GM23338 (cell line): ENCODE measurements around the gene MSH2. TPM values are rescaled to one million over a fixed set of nuclear protein-coding genes. Genes with fewer than 3 reads are reported as not detected.

Source experiments
- ATAC-seq: fragments of 200-7000 bp; cut with Tn5 transposase; 3 replicates; pipeline ENCODE4 v1.9.1; 2020
- DNase-seq: peaks from one replicate; pipeline ENCODE4 v3.0.0-alpha.2; 2015; ENCODE audit warnings: low spot score
- H2AFZ ChIP-seq: fragments of 200-600 bp; sonication (generic); 2 replicates; pipeline ENCODE4 v1.8.0; 2016; ENCODE audit warnings: antibody characterized with exemption, mild to moderate bottlenecking, moderate library complexity
- H3F3A ChIP-seq: fragments of 200-600 bp; sonication (generic); replicated peaks from 2 replicates; pipeline ENCODE4 v1.8.0; 2017; ENCODE audit warnings: antibody characterized with exemption, mixed run types, low read depth
- H3K27ac ChIP-seq: fragments of 200-600 bp; sonication (generic); 2 replicates; pipeline ENCODE4 v1.6.1; 2016; ENCODE audit warnings: low read depth
- H3K27me3 ChIP-seq: fragments of 200-600 bp; sonication (generic); 2 replicates; pipeline ENCODE4 v1.8.0; 2016; ENCODE audit warnings: mild to moderate bottlenecking, mixed run types, moderate library complexity; ENCODE audit not compliant: insufficient read depth
- H3K36me3 ChIP-seq: fragments of 200-600 bp; sonication (generic); 2 replicates; pipeline ENCODE4 v1.8.0; 2016; ENCODE audit warnings: mild to moderate bottlenecking; ENCODE audit not compliant: insufficient read depth
- H3K4me1 ChIP-seq: fragments of 200-600 bp; sonication (generic); 2 replicates; pipeline ENCODE4 v1.8.0; 2016; ENCODE audit warnings: mild to moderate bottlenecking, moderate library complexity; ENCODE audit not compliant: insufficient read depth
- H3K4me2 ChIP-seq: fragments of 200-600 bp; sonication (generic); 2 replicates; pipeline ENCODE4 v1.7.1; 2017; ENCODE audit warnings: mixed run types
- H3K4me3 ChIP-seq: fragments of 200-600 bp; sonication (generic); 2 replicates; pipeline ENCODE4 v1.6.1; 2016; ENCODE audit warnings: mixed run types
- H3K79me2 ChIP-seq: fragments of 200-600 bp; sonication (generic); replicated peaks from 2 replicates; pipeline ENCODE4 v1.8.0; 2017; ENCODE audit warnings: mild to moderate bottlenecking; ENCODE audit not compliant: insufficient read depth
- H3K9me2 ChIP-seq: fragments of 200-600 bp; sonication (generic); 2 replicates; pipeline ENCODE4 v1.8.0; 2017; ENCODE audit not compliant: insufficient read depth
- H4K20me1 ChIP-seq: fragments of 200-600 bp; sonication (generic); replicated peaks from 2 replicates; pipeline ENCODE4 v1.8.0; 2017; ENCODE audit warnings: mild to moderate bottlenecking; ENCODE audit not compliant: insufficient read depth
- H3K27ac Mint-ChIP-seq: 2 replicates; pipeline ENCODE4 v1.8.0; 2020; ENCODE audit warnings: inconsistent platforms, mild to moderate bottlenecking, moderate library complexity, mixed read lengths
- H3K27me3 Mint-ChIP-seq: 3 replicates; pipeline ENCODE4 v1.8.0; 2022; ENCODE audit warnings: low read depth, mild to moderate bottlenecking, moderate library complexity, mixed read lengths, inconsistent platforms; ENCODE audit not compliant: insufficient read depth, poor library complexity
- H3K36me3 Mint-ChIP-seq: 3 replicates; pipeline ENCODE4 v1.8.0; 2021; ENCODE audit warnings: low read depth, mild to moderate bottlenecking, inconsistent platforms, moderate library complexity, mixed read lengths
- H3K4me1 Mint-ChIP-seq: 3 replicates; pipeline ENCODE4 v1.8.0; 2020; ENCODE audit warnings: mild to moderate bottlenecking, inconsistent platforms, mixed read lengths
- H3K4me3 Mint-ChIP-seq: 3 replicates; pipeline ENCODE4 v1.8.0; 2021; ENCODE audit warnings: moderate library complexity, mild to moderate bottlenecking, inconsistent platforms, mixed read lengths
- H3K9me3 Mint-ChIP-seq: 3 replicates; pipeline ENCODE4 v1.8.0; 2020; ENCODE audit warnings: moderate library complexity, mild to moderate bottlenecking, inconsistent platforms, mixed read lengths
- CREB1 ChIP-seq: fragments of 250-450 bp; sonication (Bioruptor Pico); IDR thresholded peaks from 2 replicates; pipeline ENCODE4 v1.5.0; 2020; ENCODE audit warnings: low read depth, mild to moderate bottlenecking, moderate library complexity
- CTCF ChIP-seq, 2 experiments: fragments of 200-600 bp in 1 of 2; sonication (generic) in 1 of 2; conservative IDR thresholded peaks; 2 replicates each; pipeline versions ENCODE4 v1.5.1 to v1.6.1; 2016 to 2017; ENCODE audit warnings: antibody characterized with exemption in 2 of 2, low read depth in 2 of 2, mild to moderate bottlenecking in 2 of 2, moderate library complexity in 1 of 2
- EZH2 ChIP-seq: fragments of 200-600 bp; sonication (generic); IDR thresholded peaks from one replicate; pipeline ENCODE4 v1.8.0; 2017; ENCODE audit warnings: antibody characterized with exemption, mild to moderate bottlenecking, low read depth; ENCODE audit not compliant: unreplicated experiment
- EZH2phosphoT487 ChIP-seq: fragments of 200-600 bp; sonication (generic); IDR thresholded peaks from one replicate; pipeline ENCODE4 v1.8.1; 2018; ENCODE audit warnings: antibody characterized with exemption; ENCODE audit not compliant: unreplicated experiment
- JUNB ChIP-seq: IDR thresholded peaks from one replicate; pipeline ENCODE4 v1.6.1; 2016; ENCODE audit warnings: antibody characterized with exemption; ENCODE audit not compliant: unreplicated experiment
- NANOG ChIP-seq: IDR thresholded peaks from 2 replicates; pipeline ENCODE4 v1.6.1; 2016; ENCODE audit warnings: antibody characterized with exemption, borderline replicate concordance
- POLR2AphosphoS5 ChIP-seq: IDR thresholded peaks from 2 replicates; pipeline ENCODE4 v1.6.1; 2016; ENCODE audit warnings: antibody characterized with exemption, low read depth
- REST ChIP-seq: IDR thresholded peaks from one replicate; pipeline ENCODE4 v1.6.1; 2018; ENCODE audit warnings: antibody characterized with exemption; ENCODE audit not compliant: unreplicated experiment
- STAT1 ChIP-seq: IDR thresholded peaks from one replicate; pipeline ENCODE4 v1.6.1; 2016; ENCODE audit warnings: antibody characterized with exemption; ENCODE audit not compliant: unreplicated experiment
- ZNF114 ChIP-seq: fragments of 250-450 bp; sonication (Bioruptor Pico); IDR thresholded peaks from 2 replicates; pipeline ENCODE4 v1.5.0; 2020; ENCODE audit warnings: mild to moderate bottlenecking, moderate library complexity
- ZNF331 ChIP-seq: fragments of 250-450 bp; sonication (Bioruptor Pico); IDR thresholded peaks from 2 replicates; pipeline ENCODE4 v1.5.0; 2020; ENCODE audit warnings: low read depth, mild to moderate bottlenecking, moderate library complexity
- polyA plus RNA-seq: library from polyadenylated mRNA; unstranded; fragments of >200 nt; fragmentation: Nextera tagmentation; extraction: Ambion mirVana; gene quantifications from 2 replicates; pipeline ENCODE4 v1.2.1, GENCODE V29; 2016
- total RNA-seq: library from RNA; depleted of rRNA; stranded (reverse); fragments of >200 nt; shearing (Covaris generic); gene quantifications from 2 replicates; pipeline ENCODE4 v1.2.3, GENCODE V29; 2014
- TF ChIP-seq, protein P1 (sequence below): fragments of 250-450 bp; sonication (Bioruptor Pico); IDR thresholded peaks from 2 replicates; pipeline ENCODE4 v1.5.0; 2020; ENCODE audit warnings: mild to moderate bottlenecking, moderate library complexity
- TF ChIP-seq, protein P2 (sequence below): IDR thresholded peaks from 2 replicates; pipeline ENCODE4 v1.6.1; 2016; ENCODE audit warnings: antibody characterized with exemption

The MSH2 gene
- total and polyA plus RNA-seq, 2 experiments from 2014 or later = 156 to 249 TPM

GRCh38 chr2:47487498-47487875 lies 84.5 kb downstream of the MSH2 start:
- no peaks in the 10 kb centered on the region; the same call in 1 of the 2 replicates for H3K79me2 ChIP-seq
- TF ChIP-seq CREB1 (CRISPR knock-in tag) = no peak
- no peak for TF ChIP-seq CTCF (conservative IDR thresholded peaks at IDR 0.05; ENCODE audit: low read depth in 2 of 2)
- TF ChIP-seq POLR2AphosphoS5 = no peak
- no peak for TF ChIP-seq EZH2phosphoT487
- TF ChIP-seq ZNF114 (CRISPR knock-in tag) = no peak
- TF ChIP-seq EZH2 = no peak
- no peak for TF ChIP-seq NANOG
- no peak for TF ChIP-seq ZNF331 (CRISPR knock-in tag)
- TF ChIP-seq, protein P1, sequence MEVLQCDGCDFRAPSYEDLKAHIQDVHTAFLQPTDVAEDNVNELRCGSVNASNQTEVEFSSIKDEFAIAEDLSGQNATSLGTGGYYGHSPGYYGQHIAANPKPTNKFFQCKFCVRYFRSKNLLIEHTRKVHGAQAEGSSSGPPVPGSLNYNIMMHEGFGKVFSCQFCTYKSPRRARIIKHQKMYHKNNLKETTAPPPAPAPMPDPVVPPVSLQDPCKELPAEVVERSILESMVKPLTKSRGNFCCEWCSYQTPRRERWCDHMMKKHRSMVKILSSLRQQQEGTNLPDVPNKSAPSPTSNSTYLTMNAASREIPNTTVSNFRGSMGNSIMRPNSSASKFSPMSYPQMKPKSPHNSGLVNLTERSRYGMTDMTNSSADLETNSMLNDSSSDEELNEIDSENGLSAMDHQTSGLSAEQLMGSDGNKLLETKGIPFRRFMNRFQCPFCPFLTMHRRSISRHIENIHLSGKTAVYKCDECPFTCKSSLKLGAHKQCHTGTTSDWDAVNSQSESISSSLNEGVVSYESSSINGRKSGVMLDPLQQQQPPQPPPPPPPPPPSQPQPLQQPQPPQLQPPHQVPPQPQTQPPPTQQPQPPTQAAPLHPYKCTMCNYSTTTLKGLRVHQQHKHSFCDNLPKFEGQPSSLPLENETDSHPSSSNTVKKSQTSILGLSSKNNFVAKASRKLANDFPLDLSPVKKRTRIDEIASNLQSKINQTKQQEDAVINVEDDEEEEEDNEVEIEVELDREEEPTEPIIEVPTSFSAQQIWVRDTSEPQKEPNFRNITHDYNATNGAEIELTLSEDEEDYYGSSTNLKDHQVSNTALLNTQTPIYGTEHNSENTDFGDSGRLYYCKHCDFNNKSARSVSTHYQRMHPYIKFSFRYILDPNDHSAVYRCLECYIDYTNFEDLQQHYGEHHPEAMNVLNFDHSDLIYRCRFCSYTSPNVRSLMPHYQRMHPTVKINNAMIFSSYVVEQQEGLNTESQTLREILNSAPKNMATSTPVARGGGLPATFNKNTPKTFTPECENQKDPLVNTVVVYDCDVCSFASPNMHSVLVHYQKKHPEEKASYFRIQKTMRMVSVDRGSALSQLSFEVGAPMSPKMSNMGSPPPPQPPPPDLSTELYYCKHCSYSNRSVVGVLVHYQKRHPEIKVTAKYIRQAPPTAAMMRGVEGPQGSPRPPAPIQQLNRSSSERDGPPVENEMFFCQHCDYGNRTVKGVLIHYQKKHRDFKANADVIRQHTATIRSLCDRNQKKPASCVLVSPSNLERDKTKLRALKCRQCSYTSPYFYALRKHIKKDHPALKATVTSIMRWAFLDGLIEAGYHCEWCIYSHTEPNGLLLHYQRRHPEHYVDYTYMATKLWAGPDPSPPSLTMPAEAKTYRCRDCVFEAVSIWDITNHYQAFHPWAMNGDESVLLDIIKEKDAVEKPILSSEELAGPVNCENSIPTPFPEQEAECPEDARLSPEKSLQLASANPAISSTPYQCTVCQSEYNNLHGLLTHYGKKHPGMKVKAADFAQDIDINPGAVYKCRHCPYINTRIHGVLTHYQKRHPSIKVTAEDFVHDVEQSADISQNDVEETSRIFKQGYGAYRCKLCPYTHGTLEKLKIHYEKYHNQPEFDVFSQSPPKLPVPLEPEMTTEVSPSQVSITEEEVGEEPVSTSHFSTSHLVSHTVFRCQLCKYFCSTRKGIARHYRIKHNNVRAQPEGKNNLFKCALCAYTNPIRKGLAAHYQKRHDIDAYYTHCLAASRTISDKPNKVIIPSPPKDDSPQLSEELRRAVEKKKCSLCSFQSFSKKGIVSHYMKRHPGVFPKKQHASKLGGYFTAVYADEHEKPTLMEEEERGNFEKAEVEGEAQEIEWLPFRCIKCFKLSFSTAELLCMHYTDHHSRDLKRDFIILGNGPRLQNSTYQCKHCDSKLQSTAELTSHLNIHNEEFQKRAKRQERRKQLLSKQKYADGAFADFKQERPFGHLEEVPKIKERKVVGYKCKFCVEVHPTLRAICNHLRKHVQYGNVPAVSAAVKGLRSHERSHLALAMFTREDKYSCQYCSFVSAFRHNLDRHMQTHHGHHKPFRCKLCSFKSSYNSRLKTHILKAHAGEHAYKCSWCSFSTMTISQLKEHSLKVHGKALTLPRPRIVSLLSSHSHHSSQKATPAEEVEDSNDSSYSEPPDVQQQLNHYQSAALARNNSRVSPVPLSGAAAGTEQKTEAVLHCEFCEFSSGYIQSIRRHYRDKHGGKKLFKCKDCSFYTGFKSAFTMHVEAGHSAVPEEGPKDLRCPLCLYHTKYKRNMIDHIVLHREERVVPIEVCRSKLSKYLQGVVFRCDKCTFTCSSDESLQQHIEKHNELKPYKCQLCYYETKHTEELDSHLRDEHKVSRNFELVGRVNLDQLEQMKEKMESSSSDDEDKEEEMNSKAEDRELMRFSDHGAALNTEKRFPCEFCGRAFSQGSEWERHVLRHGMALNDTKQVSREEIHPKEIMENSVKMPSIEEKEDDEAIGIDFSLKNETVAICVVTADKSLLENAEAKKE (CRISPR knock-in tag) = no peak
- no peak for TF ChIP-seq JUNB
- TF ChIP-seq, protein P2, sequence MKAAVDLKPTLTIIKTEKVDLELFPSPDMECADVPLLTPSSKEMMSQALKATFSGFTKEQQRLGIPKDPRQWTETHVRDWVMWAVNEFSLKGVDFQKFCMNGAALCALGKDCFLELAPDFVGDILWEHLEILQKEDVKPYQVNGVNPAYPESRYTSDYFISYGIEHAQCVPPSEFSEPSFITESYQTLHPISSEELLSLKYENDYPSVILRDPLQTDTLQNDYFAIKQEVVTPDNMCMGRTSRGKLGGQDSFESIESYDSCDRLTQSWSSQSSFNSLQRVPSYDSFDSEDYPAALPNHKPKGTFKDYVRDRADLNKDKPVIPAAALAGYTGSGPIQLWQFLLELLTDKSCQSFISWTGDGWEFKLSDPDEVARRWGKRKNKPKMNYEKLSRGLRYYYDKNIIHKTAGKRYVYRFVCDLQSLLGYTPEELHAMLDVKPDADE = no peak
- no peak for TF ChIP-seq REST
- no peak for TF ChIP-seq STAT1
- peaks cover 25% of the 10 kb centered on the region for H3K4me1 ChIP-seq
- peaks cover 38% of the 10 kb centered on the region; the same call in 2 of the 3 replicates for H3K4me1 Mint-ChIP-seq
- no peak overlapping the region for H3K4me3 ChIP-seq
- no peak overlapping the region for H3K27ac Mint-ChIP-seq
- H3K9me3 Mint-ChIP-seq = no peaks in the 10 kb centered on the region
- no peak overlapping the region for H3K4me3 Mint-ChIP-seq
- H3K27me3 Mint-ChIP-seq = no peaks in the 10 kb centered on the region
- H2AFZ ChIP-seq = no peak overlapping the region
- H3K36me3 ChIP-seq = peaks cover 18% of the 10 kb centered on the region; the same call in 1 of the 2 replicates
- H3K4me2 ChIP-seq = no peak overlapping the region
- H3F3A ChIP-seq = peaks cover 13% of the 10 kb centered on the region; the same call in 1 of the 2 replicates
- H3K36me3 Mint-ChIP-seq = peaks cover 20% of the 10 kb centered on the region; the same call in 2 of the 3 replicates
- no peaks in the 10 kb centered on the region for H3K9me2 ChIP-seq
- DNase-seq (no peak), ATAC-seq (no peak)
- H3K27me3 ChIP-seq = no peaks in the 10 kb centered on the region
- peak overlapping the region; percentile 41; the same call in 1 of the 2 replicates for H3K27ac ChIP-seq
- peaks cover 2% of the 10 kb centered on the region; the same call in 1 of the 2 replicates for H4K20me1 ChIP-seq
